GM12878 (cell line): ENCODE measurements around the gene BLNK.

Experiments
- BRCA1 ChIP-seq: IDR thresholded peaks from 2 replicates; pipeline ENCODE4 v1.6.1; 2011; ENCODE audit warnings: low read depth, low read length, improper control_type of control experiment
- CBX5 ChIP-seq: sonication (generic); IDR thresholded peaks from 2 replicates; pipeline ENCODE4 v1.6.1; 2016; ENCODE audit warnings: low read depth, moderate library complexity, mild to moderate bottlenecking, inconsistent platforms
- CTCF ChIP-seq, 3 experiments: IDR thresholded peaks in 2 of 3; conservative IDR thresholded peaks in 1 of 3; 2 replicates each; pipeline ENCODE4 v1.5.1; 2011; ENCODE audit warnings: low read depth in 3 of 3, low read length in 3 of 3, mild to moderate bottlenecking in 3 of 3, control low read depth in 2 of 3, moderate library complexity in 2 of 3, inconsistent platforms in 1 of 3, mixed read lengths in 1 of 3; ENCODE audit not compliant: control insufficient read depth in 2 of 3, insufficient read depth in 1 of 3; ENCODE audit errors: extremely low read depth in 1 of 3
- E2F8 ChIP-seq: fragments of 450-650 bp; IDR thresholded peaks from 2 replicates; pipeline ENCODE4 v1.6.1; 2018; ENCODE audit warnings: mild to moderate bottlenecking, low read depth, moderate library complexity; ENCODE audit not compliant: partially characterized antibody
- HCFC1 ChIP-seq: fragments of 150-350 bp; IDR thresholded peaks from 2 replicates; pipeline ENCODE4 v1.6.1; 2014; ENCODE audit warnings: low read length
- HDGF ChIP-seq: fragments of 450-650 bp; IDR thresholded peaks from 2 replicates; pipeline ENCODE4 v1.6.1; 2016; ENCODE audit warnings: antibody characterized with exemption
- NFIC ChIP-seq: IDR thresholded peaks from 2 replicates; pipeline ENCODE4 v1.6.1; 2012; ENCODE audit warnings: low read depth, mild to moderate bottlenecking, inconsistent platforms, low read length, moderate library complexity
- NKRF ChIP-seq: fragments of 450-650 bp; conservative IDR thresholded peaks from 2 replicates; pipeline ENCODE4 v1.6.1; 2017; ENCODE audit warnings: mild to moderate bottlenecking, moderate library complexity
- POLR2A ChIP-seq: IDR thresholded peaks from 2 replicates; pipeline ENCODE4 v1.6.1; 2011; ENCODE audit warnings: low read depth, mild to moderate bottlenecking, low read length
- POLR2AphosphoS5 ChIP-seq: IDR thresholded peaks from 2 replicates; pipeline ENCODE4 v1.6.1; 2011; ENCODE audit warnings: mild to moderate bottlenecking, low read length, inconsistent platforms
- PRDM15 ChIP-seq: fragments of 450-650 bp; formaldehyde crosslinking; IDR thresholded peaks from 2 replicates; pipeline ENCODE4 v1.4.0; 2020; ENCODE audit warnings: mild to moderate bottlenecking, moderate library complexity
- ZBTB40 ChIP-seq: fragments of 450-650 bp; IDR thresholded peaks from 2 replicates; pipeline ENCODE4 v1.6.1; 2016; ENCODE audit warnings: mild to moderate bottlenecking, moderate library complexity, borderline replicate concordance

- TF ChIP-seq CTCF (IDR thresholded peaks at IDR 0.05 in 2 of 3, conservative IDR thresholded peaks at IDR 0.05 in 1 of 3; ENCODE audit: control insufficient read depth in 2 of 3, extremely low read depth in 1 of 3, insufficient read depth in 1 of 3, low read depth in 3 of 3, low read length in 3 of 3): peak; percentile 58 to 83 (median 76); a peak in 4 of 6 replicates
- no peak for TF ChIP-seq BRCA1
- TF ChIP-seq PRDM15 (CRISPR knock-in tag): no peak
- no peak for TF ChIP-seq NFIC
- TF ChIP-seq ZBTB40: no peak
- no peak for TF ChIP-seq POLR2AphosphoS5
- 0 out of 2 replicates have a peak, but pooled peaks have one; percentile 38 for TF ChIP-seq CBX5
- TF ChIP-seq E2F8: no peak
- no peak for TF ChIP-seq HCFC1
- no peak for TF ChIP-seq HDGF
- TF ChIP-seq NKRF: no peak
- TF ChIP-seq POLR2A: no peak
Measured at GRCh38 chr10:96292971-96293920, 21.9 kb upstream of the BLNK start.
